ENCODE measurements around the gene PTPN13.

PTPN13 gene

GRCh38 chr4:86791126-86791525 is 197.0 kb downstream of the PTPN13 start (continued):
- TF ChIP-seq ZXDB (tag by site-specific recombination; IDR thresholded peaks at IDR 0.05), result no peak
- TF ChIP-seq ZNF521 (tag by site-specific recombination; IDR thresholded peaks at IDR 0.05), result no peak
- no peak for TF ChIP-seq PBX3 (CRISPR knock-in tag; IDR thresholded peaks at IDR 0.05)

GRCh38 chr4:86809809-86810208 is 215.7 kb downstream of the PTPN13 start:
- Histone ChIP-seq H3K9me3 (ENCODE audit: control insufficient read depth, insufficient read depth, low read depth, low read length) (no peaks in the 10 kb centered on the region), H3K27ac (ENCODE audit: extremely low read depth, low read depth, low read length) (no peak overlapping the region), H3K4me3 (ENCODE audit: low read depth, low read length) (no peak overlapping the region), H3K4me1 (ENCODE audit: control insufficient read depth, insufficient read depth, low read length) (no peaks in the 10 kb centered on the region), H3K36me3 (ENCODE audit: control insufficient read depth in 2 of 2, insufficient read depth in 1 of 2, low read length in 2 of 2) (peaks cover 15 to 68% of the 10 kb centered on the region in 2 experiments)
- ChIA-PET POLR2A (no interaction called here), CTCF (no interaction called here)
- TF ChIP-seq HOXC10 (CRISPR knock-in tag; IDR thresholded peaks at IDR 0.05) (no peak), ZNF654 (tag by site-specific recombination; IDR thresholded peaks at IDR 0.05; ENCODE audit: low read depth) (no peak), ZNF704 (tag by site-specific recombination; IDR thresholded peaks at IDR 0.05) (no peak), ZNF701 (tag by site-specific recombination; IDR thresholded peaks at IDR 0.05) (no peak), ZNF350 (tag by site-specific recombination; IDR thresholded peaks at IDR 0.05) (no peak), ZNF514 (tag by site-specific recombination; IDR thresholded peaks at IDR 0.05) (no peak), GLI2 (tag by site-specific recombination; IDR thresholded peaks at IDR 0.05; ENCODE audit: borderline replicate concordance, low read depth) (no peak), ZNF214 (tag by site-specific recombination; IDR thresholded peaks at IDR 0.05; ENCODE audit: borderline replicate concordance) (no peak), ZNF174 (tag by site-specific recombination; IDR thresholded peaks at IDR 0.05) (no peak), ZNF138 (tag by site-specific recombination; IDR thresholded peaks at IDR 0.05; ENCODE audit: borderline replicate concordance) (no peak), ZBTB17 (tag by site-specific recombination; IDR thresholded peaks at IDR 0.05) (no peak), ZNF18 (tag by site-specific recombination; IDR thresholded peaks at IDR 0.05) (no peak), ZSCAN23 (tag by site-specific recombination; IDR thresholded peaks at IDR 0.05) (no peak)

- peaks cover 10 to 68% of the 10 kb centered on the region in 2 experiments for H3K36me3 ChIP-seq (ENCODE audit: control insufficient read depth in 2 of 2, insufficient read depth in 1 of 2, low read length in 2 of 2)
- ChIA-PET CTCF (no interaction called here), POLR2A (no interaction called here)
These were observed 216.7 kb downstream of the PTPN13 start for GRCh38 chr4:86810847-86811246.

More at GRCh38 chr4:86810847-86811246, 216.7 kb downstream of the PTPN13 start:
- Histone ChIP-seq H3K9me3 (ENCODE audit: control insufficient read depth, insufficient read depth, low read depth, low read length) (no peaks in the 10 kb centered on the region), H3K27ac (ENCODE audit: extremely low read depth, low read depth, low read length) (no peak overlapping the region), H3K4me1 (ENCODE audit: control insufficient read depth, insufficient read depth, low read length) (no peaks in the 10 kb centered on the region), H3K4me3 (ENCODE audit: low read depth, low read length) (no peak overlapping the region)
- TF ChIP-seq ZNF521 (tag by site-specific recombination; IDR thresholded peaks at IDR 0.05), result no peak
- TF ChIP-seq TSHZ1 (tag by site-specific recombination; IDR thresholded peaks at IDR 0.05; ENCODE audit: borderline replicate concordance), result no peak
- TF ChIP-seq ZFHX2 (tag by site-specific recombination; conservative IDR thresholded peaks at IDR 0.05), result no peak
- TF ChIP-seq ZNF571 (tag by site-specific recombination; IDR thresholded peaks at IDR 0.05), result no peak
- no peak for TF ChIP-seq ZNF324 (tag by site-specific recombination; IDR thresholded peaks at IDR 0.05)
- no peak for TF ChIP-seq ZNF558 (tag by site-specific recombination; IDR thresholded peaks at IDR 0.05)
- TF ChIP-seq ZNF514 (tag by site-specific recombination; IDR thresholded peaks at IDR 0.05), result no peak
